Calu3 (cell line): ENCODE data around the gene ASB6. TPM values are rescaled to one million over a fixed set of nuclear protein-coding genes. Genes with fewer than 3 reads are reported as not detected.
A peak's percentile ranks its signal among the peaks of the same experiment; 100 is the strongest.

ENCODE experiments used
- BruUV-seq: library from RNA; stranded (reverse); fragments of 400-500 nt; replicated peaks from 2 replicates; lab custom pipeline; 2021; lab: Mats Ljungman, UMichigan
- CTCF ChIA-PET: fragments of 300-600 bp; sonication (Branson Sonifier 250); formaldehyde crosslinking; loops from one replicate; lab custom pipeline; 2022; ENCODE audit warnings: antibody characterized with exemption; lab: Charles Lee
- DNase-seq: peaks from one replicate; pipeline ENCODE4 v3.0.0; 2022
- H3K27ac Mint-ChIP-seq: one replicate; pipeline ENCODE4 v1.8.0; 2022; ENCODE audit warnings: mixed read lengths; ENCODE audit not compliant: unreplicated experiment
- H3K27me3 Mint-ChIP-seq: one replicate; pipeline ENCODE4 v1.8.0; 2022; ENCODE audit warnings: mixed read lengths; ENCODE audit not compliant: unreplicated experiment
- H3K36me3 Mint-ChIP-seq: one replicate; pipeline ENCODE4 v1.8.0; 2022; ENCODE audit warnings: mild to moderate bottlenecking, moderate library complexity, mixed read lengths; ENCODE audit not compliant: insufficient read depth, unreplicated experiment
- H3K4me1 Mint-ChIP-seq: one replicate; pipeline ENCODE4 v1.8.0; 2022; ENCODE audit warnings: mild to moderate bottlenecking, low read depth, mixed read lengths; ENCODE audit not compliant: unreplicated experiment
- H3K4me3 Mint-ChIP-seq: one replicate; pipeline ENCODE4 v1.8.0; 2022; ENCODE audit warnings: mild to moderate bottlenecking, low read depth, moderate library complexity, mixed read lengths; ENCODE audit not compliant: unreplicated experiment
- H3K9me3 Mint-ChIP-seq: one replicate; pipeline ENCODE4 v1.8.0; 2022; ENCODE audit warnings: low read depth, mixed read lengths; ENCODE audit not compliant: unreplicated experiment
- intact Hi-C: fragments of 100-400 bp; cut with micrococcal nuclease; formaldehyde crosslinking; loops from one replicate; pipeline ENCODE4 v1.10.0; 2022; ENCODE audit not compliant: unreplicated experiment
- total RNA-seq: library from RNA; stranded (reverse); gene quantifications from 2 replicates; pipeline ENCODE4 v1.2.3, GENCODE V29; 2022
- TF ChIP-seq, protein P1 (sequence below): fragments of 200-600 bp; IDR thresholded peaks from one replicate; pipeline ENCODE4 v1.8.0; 2022; ENCODE audit warnings: antibody characterized with exemption; ENCODE audit not compliant: unreplicated experiment

Gene ASB6
- total RNA-seq, 1 experiment from 2014 or later, result 15.5 TPM

- intact Hi-C loops, result no loop called here
- H3K9me3 Mint-ChIP-seq, result no peaks in the 10 kb centered on the region
- no peaks in the 10 kb centered on the region for H3K27me3 Mint-ChIP-seq
- DNase-seq, result no peak
- H3K27ac Mint-ChIP-seq, result no peak overlapping the region
- BruUV-seq, result no TSS peak
- H3K36me3 Mint-ChIP-seq, result peaks cover 48% of the 10 kb centered on the region
- H3K4me1 Mint-ChIP-seq, result peaks cover 30% of the 10 kb centered on the region
- TF ChIP-seq, protein P1, sequence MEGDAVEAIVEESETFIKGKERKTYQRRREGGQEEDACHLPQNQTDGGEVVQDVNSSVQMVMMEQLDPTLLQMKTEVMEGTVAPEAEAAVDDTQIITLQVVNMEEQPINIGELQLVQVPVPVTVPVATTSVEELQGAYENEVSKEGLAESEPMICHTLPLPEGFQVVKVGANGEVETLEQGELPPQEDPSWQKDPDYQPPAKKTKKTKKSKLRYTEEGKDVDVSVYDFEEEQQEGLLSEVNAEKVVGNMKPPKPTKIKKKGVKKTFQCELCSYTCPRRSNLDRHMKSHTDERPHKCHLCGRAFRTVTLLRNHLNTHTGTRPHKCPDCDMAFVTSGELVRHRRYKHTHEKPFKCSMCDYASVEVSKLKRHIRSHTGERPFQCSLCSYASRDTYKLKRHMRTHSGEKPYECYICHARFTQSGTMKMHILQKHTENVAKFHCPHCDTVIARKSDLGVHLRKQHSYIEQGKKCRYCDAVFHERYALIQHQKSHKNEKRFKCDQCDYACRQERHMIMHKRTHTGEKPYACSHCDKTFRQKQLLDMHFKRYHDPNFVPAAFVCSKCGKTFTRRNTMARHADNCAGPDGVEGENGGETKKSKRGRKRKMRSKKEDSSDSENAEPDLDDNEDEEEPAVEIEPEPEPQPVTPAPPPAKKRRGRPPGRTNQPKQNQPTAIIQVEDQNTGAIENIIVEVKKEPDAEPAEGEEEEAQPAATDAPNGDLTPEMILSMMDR, result no peak
- CTCF ChIA-PET, result no interaction called here
- H3K4me3 Mint-ChIP-seq, result no peak overlapping the region
Observed at GRCh38 chr9:129630967-129631673, 10.8 kb downstream of the ASB6 start.

- no peaks in the 10 kb centered on the region for H3K9me3 Mint-ChIP-seq
- no peak overlapping the region for H3K27ac Mint-ChIP-seq
- H3K4me1 Mint-ChIP-seq, result peaks cover 30% of the 10 kb centered on the region
- no peaks in the 10 kb centered on the region for H3K27me3 Mint-ChIP-seq
- TF ChIP-seq, protein P1, result no peak
- H3K36me3 Mint-ChIP-seq, result peaks cover 50% of the 10 kb centered on the region
- no peak for DNase-seq
- CTCF ChIA-PET, result no interaction called here
- no TSS peak for BruUV-seq
- H3K4me3 Mint-ChIP-seq, result no peak overlapping the region
- intact Hi-C loops, result no loop called here
Observed at GRCh38 chr9:129629251-129629820, 12.6 kb downstream of the ASB6 start.

DNA sequence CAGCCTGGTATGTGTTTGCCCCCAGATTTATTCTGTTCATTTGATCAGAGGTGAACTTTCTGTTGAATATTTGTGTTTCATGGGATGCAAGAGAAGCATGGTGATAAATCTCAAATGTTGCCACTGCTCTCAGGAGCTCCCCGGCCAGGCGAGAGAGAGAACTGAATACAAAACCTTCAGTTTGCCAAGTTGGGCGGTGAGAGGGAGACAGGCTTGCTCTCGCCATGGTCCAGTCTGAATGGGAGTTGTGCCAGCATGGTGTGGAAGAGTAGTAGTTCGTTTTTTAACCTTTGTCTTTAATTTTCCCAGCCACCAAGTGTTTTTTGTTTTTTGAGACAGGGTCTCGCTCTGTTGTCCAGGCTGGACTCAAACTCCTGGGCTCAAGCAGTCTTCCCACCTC, 13.2 kb downstream of the ASB6 start:
- Mint-ChIP-seq H3K4me1 (peaks cover 36% of the 10 kb centered on the region), H3K27ac (no peak overlapping the region), H3K36me3 (peaks cover 52% of the 10 kb centered on the region), H3K9me3 (no peaks in the 10 kb centered on the region), H3K4me3 (no peak overlapping the region), H3K27me3 (no peaks in the 10 kb centered on the region)
- intact Hi-C loops, result no loop called here
- no peak for DNase-seq
- BruUV-seq, result no TSS peak
- CTCF ChIA-PET, result no interaction called here
- TF ChIP-seq, protein P1, result no peak

DNA sequence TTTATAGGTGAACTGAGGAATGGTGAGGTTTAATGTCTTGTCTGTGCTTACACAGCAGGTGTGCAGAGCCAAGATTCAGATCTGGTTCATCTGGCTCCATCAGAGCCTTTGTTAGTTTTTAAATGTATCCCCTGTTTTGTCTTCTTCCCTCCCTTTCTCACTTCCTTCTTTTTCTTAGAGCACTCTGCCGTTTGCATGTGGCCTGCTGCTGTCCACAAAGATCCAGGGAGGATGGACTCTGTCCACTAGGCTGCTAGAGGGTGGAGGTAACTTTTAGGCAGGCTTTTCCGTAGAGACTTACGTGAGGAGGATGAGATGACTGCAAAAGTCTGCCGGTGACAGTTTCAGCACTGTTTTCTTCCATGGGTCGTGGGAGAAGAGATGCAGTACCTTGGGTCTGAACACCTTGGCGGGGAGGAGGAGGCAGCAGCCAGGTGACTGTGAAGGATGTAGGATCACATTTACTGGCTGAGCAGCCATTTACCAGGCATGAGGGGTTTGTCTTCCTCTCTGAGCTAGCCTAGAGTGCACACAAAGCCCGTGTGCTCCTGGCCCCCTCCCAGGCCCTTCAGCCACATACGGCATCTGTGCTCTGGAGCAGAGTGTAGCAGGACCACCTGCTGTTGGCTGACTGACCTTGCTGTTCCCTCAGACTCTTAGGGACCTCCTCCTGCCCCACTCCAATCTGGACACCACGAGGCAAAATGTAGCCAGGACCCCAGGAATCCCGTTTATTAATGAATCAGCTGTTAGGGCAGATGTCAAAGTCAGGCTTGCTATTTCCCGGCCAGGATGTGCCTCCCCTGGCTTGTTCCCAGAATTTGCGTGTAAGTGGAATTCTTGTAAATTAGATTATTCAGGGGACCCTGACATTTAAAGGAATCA, 14.2 kb downstream of the ASB6 start:
- TF ChIP-seq, protein P1, result no peak
- Mint-ChIP-seq H3K27ac (peak overlapping the region; percentile 31), H3K27me3 (no peaks in the 10 kb centered on the region), H3K4me1 (peaks cover 43% of the 10 kb centered on the region), H3K9me3 (no peaks in the 10 kb centered on the region), H3K4me3 (peak overlapping the region; percentile 82), H3K36me3 (peaks cover 45% of the 10 kb centered on the region)
- intact Hi-C loops, result no loop called here
- BruUV-seq, result no TSS peak
- DNase-seq, result no peak
- CTCF ChIA-PET, result interaction anchor here (1.0 to 1.2 kb wide), 2 partner anchors 488 to 489 kb away, joined by 3 to 6 read pairs; no protein-coding TSS in a partner anchor
